Choroid plexus epithelial cell (primary cell): ENCODE data around the gene GALNT14.

Experiments
- DNase-seq: peaks from one replicate; pipeline ENCODE4 v3.0.0-alpha.2; 2010; ENCODE audit warnings: low read depth
- H3K4me3 ChIP-seq: 2 replicates; pipeline ENCODE4 v1.5.1; 2011; ENCODE audit warnings: low read depth, mild to moderate bottlenecking, control low read depth, low read length, moderate library complexity
- TF ChIP-seq, protein P1 (sequence below): conservative IDR thresholded peaks from 2 replicates; pipeline ENCODE4 v1.5.1; 2011; ENCODE audit warnings: low read depth, mild to moderate bottlenecking, control low read depth, inconsistent platforms, low read length, moderate library complexity

GALNT14 gene

DNA sequence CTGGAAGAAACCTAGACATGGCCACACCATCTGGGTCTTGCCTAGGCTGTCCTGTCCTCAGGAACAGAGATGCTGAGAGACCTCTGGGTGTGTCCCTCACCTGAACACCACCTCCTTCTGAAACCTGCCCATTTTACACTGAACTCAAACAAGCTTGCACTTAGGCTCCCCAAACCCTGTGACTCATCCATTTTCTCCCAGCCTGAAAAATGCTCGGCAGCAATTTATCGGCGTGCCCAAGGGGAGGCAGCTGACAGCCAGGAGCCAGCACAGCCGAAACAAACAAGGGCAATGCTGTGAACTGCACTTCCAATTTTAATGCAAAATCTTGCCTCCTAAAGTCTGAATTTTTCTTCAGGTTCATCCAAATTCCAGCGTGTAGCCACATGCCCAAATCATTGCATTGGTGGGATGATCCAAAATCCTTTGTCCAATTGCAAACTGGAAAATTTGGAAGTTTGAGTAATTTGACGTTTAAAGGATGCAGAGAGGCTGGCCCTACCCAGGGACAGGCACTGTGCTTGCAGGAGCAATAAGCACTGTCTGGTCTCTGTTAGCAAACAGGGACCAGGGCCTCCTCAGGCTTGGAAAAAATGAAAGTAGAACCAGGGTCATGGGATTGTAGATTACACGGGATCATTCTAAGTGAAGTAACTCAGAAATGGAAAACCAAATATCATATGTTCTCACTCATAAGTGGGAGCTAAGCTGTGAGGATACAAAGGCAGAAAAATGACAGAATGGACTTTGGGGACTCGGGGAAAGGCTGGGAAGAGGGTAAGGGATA lies 67.7 kb downstream of the GALNT14 start:
- DNase-seq, result no peak
- no peak overlapping the region for H3K4me3 ChIP-seq
- TF ChIP-seq, protein P1, sequence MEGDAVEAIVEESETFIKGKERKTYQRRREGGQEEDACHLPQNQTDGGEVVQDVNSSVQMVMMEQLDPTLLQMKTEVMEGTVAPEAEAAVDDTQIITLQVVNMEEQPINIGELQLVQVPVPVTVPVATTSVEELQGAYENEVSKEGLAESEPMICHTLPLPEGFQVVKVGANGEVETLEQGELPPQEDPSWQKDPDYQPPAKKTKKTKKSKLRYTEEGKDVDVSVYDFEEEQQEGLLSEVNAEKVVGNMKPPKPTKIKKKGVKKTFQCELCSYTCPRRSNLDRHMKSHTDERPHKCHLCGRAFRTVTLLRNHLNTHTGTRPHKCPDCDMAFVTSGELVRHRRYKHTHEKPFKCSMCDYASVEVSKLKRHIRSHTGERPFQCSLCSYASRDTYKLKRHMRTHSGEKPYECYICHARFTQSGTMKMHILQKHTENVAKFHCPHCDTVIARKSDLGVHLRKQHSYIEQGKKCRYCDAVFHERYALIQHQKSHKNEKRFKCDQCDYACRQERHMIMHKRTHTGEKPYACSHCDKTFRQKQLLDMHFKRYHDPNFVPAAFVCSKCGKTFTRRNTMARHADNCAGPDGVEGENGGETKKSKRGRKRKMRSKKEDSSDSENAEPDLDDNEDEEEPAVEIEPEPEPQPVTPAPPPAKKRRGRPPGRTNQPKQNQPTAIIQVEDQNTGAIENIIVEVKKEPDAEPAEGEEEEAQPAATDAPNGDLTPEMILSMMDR, result no peak

DNA sequence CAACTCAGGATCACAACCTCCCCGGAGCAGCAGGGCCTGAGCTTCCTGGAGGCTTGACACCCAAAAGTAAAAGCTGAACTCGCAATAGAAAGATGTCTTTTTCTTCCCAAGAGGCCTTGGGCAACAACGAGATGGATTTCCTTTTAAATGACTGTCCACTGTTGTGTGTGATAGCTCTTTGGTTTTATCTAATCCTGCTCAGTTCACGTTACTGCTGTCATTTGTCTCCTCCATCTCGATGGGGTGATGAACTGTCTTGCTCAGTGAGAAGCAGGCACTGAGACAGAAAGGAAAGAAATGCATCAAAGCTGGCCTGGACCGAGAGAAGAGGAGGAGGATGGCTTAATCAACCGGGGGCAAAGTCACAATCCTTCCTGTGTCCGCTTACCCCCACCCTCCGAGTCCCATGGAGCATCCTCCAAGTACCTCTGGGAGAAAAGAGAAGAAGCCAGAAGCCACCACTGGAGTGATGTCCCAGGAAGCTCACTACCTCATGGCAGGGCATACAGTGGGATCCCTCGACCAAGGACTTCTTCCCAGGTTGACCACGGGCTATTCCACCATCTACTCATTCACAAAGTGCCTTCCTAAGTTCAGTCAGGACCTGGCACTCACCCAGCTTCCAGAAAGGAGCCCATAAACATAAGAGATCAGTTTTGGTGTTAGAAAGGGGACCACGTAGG lies 68.5 kb downstream of the GALNT14 start:
- TF ChIP-seq, protein P1, result no peak
- H3K4me3 ChIP-seq, result no peak overlapping the region
- no peak for DNase-seq

DNA sequence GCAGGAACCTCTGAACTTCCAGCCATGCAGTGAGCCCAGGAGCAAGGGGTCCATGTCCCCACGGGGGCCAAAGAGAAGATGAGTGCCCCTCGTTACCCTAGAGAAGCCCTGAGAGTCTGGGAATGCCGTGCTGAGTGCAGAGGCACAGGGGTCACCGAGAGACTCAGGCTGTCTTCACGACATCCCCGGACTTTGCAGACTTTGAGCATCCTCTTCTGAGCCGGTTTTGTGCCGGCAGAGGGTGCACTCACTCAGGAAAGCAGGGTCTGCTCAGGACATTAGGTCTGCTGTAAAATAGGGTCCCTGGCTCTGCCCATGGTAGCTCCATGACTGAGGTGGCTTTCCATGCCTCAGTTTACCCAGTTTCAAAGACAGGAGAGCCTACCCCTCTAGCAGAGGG lies 71.0 kb downstream of the GALNT14 start:
- TF ChIP-seq, protein P1, result peak; percentile 50
- no peak overlapping the region for H3K4me3 ChIP-seq
- peak; percentile 23 for DNase-seq

DNA sequence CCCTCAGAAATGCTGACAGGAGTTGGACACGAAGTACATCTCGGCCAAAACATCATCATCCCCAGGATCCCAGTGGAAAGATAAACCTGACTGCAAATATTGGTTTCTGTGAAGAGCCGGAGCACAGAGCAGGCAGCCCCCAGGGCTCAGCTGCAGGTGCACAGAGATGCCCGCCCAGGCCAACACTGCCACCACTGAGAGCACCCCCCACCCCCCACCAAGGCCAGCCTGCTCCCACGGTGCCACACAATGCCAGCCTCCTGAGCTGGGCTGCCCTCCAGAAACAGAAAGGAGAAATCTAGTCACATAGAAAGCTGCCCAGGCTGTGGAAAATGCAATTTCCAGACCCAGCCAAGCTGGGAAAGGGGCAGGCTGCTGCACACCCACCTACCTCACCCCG lies 71.7 kb downstream of the GALNT14 start:
- no peak overlapping the region for H3K4me3 ChIP-seq
- DNase-seq, result no peak
- TF ChIP-seq, protein P1, result no peak

DNA sequence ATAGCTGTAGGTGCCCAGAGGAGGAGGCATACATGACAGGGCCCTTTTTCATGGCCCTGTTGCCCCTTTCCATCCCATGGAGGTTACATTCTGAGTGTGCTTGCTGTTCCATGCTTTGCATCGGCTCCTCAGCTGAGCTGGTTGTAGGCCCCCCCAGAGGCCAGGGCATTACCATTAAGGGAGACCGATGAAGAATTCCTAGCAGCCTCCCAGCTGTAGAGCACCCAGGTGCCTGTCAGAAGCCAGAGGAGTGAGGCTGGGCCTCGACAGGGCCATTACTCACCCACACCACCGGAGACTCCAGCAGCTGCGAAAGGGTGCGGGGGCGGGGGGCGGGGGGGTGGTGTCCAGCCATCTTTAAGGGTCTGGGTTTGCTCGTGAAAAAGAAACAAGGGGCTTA lies 72.2 kb downstream of the GALNT14 start:
- DNase-seq, result no peak
- TF ChIP-seq, protein P1, result no peak
- no peak overlapping the region for H3K4me3 ChIP-seq

DNA sequence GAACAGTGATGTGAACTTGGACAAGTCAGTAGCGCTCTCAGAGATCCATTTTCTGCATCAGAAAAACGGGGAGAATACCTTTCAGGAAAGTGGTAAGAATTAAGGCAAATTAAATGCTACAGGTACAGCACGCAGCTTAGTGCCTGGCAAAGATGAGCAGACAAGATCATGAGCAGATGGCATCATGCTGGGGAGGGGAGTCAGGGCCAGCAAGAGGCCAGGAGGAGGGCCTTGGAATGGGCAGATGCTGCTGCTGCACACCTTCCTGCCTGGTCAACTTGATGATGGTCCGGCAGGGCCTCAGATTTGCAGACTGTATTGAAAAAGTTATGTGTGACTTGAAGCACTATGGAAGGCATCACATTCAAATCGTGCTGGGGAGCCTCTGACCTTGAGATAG lies 72.9 kb downstream of the GALNT14 start:
- no peak for DNase-seq
- H3K4me3 ChIP-seq, result no peak overlapping the region
- TF ChIP-seq, protein P1, result no peak

DNA sequence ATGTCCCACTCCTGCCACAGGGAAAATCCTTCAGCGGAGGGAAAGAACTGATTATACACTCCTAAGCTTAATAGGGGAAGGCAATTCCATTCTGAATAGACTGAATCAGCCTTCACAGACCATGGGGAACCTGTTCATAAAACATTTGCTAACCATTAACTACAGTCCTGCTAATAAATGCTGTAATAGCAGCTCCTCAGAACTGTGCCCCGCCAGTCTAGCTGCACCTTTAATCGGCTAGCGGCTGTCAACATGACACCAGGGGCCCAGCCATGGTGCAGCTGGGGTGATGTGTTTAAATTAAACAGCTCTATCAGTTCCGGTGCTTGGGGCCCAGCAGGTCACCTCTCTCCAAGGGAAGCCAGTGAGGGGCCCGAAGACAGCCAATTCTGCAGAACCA lies 77.8 kb downstream of the GALNT14 start:
- no peak for DNase-seq
- H3K4me3 ChIP-seq, result no peak overlapping the region
- TF ChIP-seq, protein P1, result no peak
